ENCODE measurements around the gene PTCSC3.

DNA sequence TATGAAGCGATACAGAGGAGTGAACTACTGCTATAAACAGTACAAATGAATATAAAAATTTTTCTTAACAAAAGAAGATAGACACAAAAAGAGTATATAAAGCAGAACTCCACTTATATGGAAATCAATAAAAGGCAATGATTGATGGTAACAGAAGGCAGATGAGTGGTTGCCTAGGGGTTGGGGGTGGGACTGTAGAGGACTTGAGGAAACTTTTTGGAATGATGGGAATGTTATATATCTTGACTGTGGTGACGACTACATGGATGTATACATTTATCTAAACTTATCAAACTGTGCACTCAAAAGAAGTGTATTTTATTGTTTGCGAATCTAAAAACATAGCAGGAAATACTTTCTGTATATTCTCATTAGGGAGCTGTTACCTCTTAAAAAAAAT, 89.1 kb downstream of the PTCSC3 start:
- TF ChIP-seq, protein P1, sequence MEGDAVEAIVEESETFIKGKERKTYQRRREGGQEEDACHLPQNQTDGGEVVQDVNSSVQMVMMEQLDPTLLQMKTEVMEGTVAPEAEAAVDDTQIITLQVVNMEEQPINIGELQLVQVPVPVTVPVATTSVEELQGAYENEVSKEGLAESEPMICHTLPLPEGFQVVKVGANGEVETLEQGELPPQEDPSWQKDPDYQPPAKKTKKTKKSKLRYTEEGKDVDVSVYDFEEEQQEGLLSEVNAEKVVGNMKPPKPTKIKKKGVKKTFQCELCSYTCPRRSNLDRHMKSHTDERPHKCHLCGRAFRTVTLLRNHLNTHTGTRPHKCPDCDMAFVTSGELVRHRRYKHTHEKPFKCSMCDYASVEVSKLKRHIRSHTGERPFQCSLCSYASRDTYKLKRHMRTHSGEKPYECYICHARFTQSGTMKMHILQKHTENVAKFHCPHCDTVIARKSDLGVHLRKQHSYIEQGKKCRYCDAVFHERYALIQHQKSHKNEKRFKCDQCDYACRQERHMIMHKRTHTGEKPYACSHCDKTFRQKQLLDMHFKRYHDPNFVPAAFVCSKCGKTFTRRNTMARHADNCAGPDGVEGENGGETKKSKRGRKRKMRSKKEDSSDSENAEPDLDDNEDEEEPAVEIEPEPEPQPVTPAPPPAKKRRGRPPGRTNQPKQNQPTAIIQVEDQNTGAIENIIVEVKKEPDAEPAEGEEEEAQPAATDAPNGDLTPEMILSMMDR (IDR thresholded peaks at IDR 0.05; ENCODE audit: low read depth, low read length, poor library complexity, severe bottlenecking), result no peak
- TF ChIP-seq EZH2phosphoT487 (IDR thresholded peaks at IDR 0.05; ENCODE audit: borderline replicate concordance, low read length), result no peak

Measured in DOHH2 (cell line).